ENCODE measurements around the gene ANKRD13C.
"Not testable (repeated sequence)": the region's sequence is repeated elsewhere in the genome, so short reads cannot be mapped to it uniquely, and the experiment has no call there.

ANKRD13C gene

DNA sequence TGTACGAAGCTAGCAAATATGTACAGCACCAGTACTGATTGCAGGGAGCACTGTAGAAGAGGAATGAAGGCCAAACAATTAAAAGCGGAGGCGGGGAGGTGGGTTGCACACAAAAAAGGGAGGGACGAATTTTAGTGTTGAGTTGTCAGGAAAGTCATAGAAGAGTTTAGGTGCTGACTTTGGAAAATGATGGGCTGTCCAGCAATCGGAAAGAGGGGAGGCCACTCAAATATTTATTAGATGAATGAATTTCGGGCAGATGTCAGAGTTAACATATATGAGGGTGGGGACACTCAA, 537 bp upstream of the ANKRD13C start:
- H3K23ac ChIP-seq (ENCODE audit: low read length), result no peak overlapping the region
- peak overlapping the region; percentile 7 for H2AK5ac ChIP-seq (ENCODE audit: low read length)
- WGBS (ENCODE audit: extremely low coverage, insufficient coverage, insufficient read length), result no CpG with 5 or more reads among the region's 6 CpGs
- H4K12ac ChIP-seq (ENCODE audit: low read depth, low read length), result peak overlapping the region; percentile 16
- H3K9me3 ChIP-seq (ENCODE audit: insufficient read depth, low read depth, low read length), result no peaks in the 10 kb centered on the region
- H2BK120ac ChIP-seq (ENCODE audit: insufficient read depth, low read length, poor library complexity), result peak overlapping the region; percentile 3
- H4K91ac ChIP-seq (ENCODE audit: low read depth, low read length), result peak overlapping the region; percentile 17
- peak overlapping the region; percentile 8 for H3K14ac ChIP-seq (ENCODE audit: low read length)
- no peak overlapping the region for H3K9ac ChIP-seq (ENCODE audit: low read length)
- H3K4me3 ChIP-seq (ENCODE audit: low read depth, low read length), result peak overlapping the region; percentile 99
- no peaks in the 10 kb centered on the region for H3K27me3 ChIP-seq (ENCODE audit: insufficient read depth, low read length)
- H3K4me2 ChIP-seq (ENCODE audit: low read length), result peak overlapping the region; percentile 98
- no peaks in the 10 kb centered on the region for H3K4me1 ChIP-seq (ENCODE audit: control insufficient read depth in 1 of 2, insufficient read depth in 2 of 2, low read length in 2 of 2)
- H3K27ac ChIP-seq (ENCODE audit: low read depth, low read length), result peak overlapping the region; percentile 50
- H3K4ac ChIP-seq (ENCODE audit: low read depth, low read length), result peak overlapping the region; percentile 0
- H2AFZ ChIP-seq (ENCODE audit: insufficient read depth, low read length, poor library complexity), result peak overlapping the region; percentile 13
- no peak overlapping the region for H2BK5ac ChIP-seq (ENCODE audit: low read depth, low read length, poor library complexity)
- peaks cover 3 to 6% of the 10 kb centered on the region in 2 experiments for H3K36me3 ChIP-seq (ENCODE audit: control insufficient read depth in 1 of 2, insufficient read depth in 2 of 2, low read length in 2 of 2)
- peaks cover 12% of the 10 kb centered on the region for H3K79me2 ChIP-seq (ENCODE audit: control insufficient read depth, insufficient read depth, low read length, poor library complexity)
- no peak overlapping the region for H2BK12ac ChIP-seq (ENCODE audit: low read length)
- no peak for DNase-seq
- H4K8ac ChIP-seq (ENCODE audit: low read depth, low read length), result peak overlapping the region; percentile 18
- H3K79me1 ChIP-seq (ENCODE audit: low read length), result peaks cover 12% of the 10 kb centered on the region
- H3K18ac ChIP-seq (ENCODE audit: low read length), result peak overlapping the region; percentile 8

DNA sequence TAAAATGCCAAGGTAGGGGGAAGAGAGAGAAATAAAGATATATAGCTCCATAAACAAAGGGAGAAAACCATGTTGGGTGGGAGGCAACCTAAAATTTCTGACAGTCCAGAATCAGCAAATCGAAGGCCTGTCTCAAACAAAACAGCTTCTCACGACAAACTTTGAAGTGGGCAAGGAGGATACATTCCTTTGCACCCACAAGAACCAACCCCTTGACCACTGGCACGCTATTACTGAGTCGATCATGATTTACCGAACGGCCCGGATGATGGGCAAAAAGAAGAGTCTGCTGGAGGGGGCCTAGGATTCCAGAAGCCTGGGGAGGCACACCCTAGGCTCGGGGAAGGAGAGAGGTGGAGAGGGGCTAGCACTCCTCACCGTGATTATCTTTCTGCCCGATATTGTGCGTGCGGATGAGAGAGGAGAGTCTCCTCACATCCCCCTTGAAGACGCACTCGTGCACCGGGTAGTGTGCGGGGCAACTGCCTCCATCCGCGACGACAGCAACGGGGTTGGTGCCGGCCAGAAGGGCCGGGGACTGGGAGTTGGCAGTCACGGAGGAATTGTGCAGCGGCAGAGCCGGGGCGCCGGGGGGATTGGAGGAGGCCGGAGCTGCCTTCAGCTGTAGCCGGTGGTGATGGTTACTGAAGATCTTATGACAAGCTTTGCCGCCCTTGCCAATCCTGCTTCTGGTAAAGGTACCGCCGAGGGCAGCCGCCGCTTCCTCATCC, 756 bp downstream of the ANKRD13C start:
- H2AFZ ChIP-seq (ENCODE audit: insufficient read depth, low read length, poor library complexity), result peak overlapping the region; percentile 71
- DNase-seq, result peak; percentile 14 to 30
- H4K91ac ChIP-seq (ENCODE audit: low read depth, low read length), result peak overlapping the region; percentile 76
- peak overlapping the region; percentile 98 for H3K4me2 ChIP-seq (ENCODE audit: low read length)
- peak overlapping the region; percentile 89 for H2AK5ac ChIP-seq (ENCODE audit: low read length)
- peak overlapping the region; percentile 98 for H4K8ac ChIP-seq (ENCODE audit: low read depth, low read length)
- H3K23ac ChIP-seq (ENCODE audit: low read length), result peak overlapping the region; percentile 30
- H3K9ac ChIP-seq (ENCODE audit: low read length), result peak overlapping the region; percentile 99
- peak overlapping the region; percentile 99 for H3K4me3 ChIP-seq (ENCODE audit: low read depth, low read length)
- peak overlapping the region; percentile 84 for H3K18ac ChIP-seq (ENCODE audit: low read length)
- H4K12ac ChIP-seq (ENCODE audit: low read depth, low read length), result peak overlapping the region; percentile 90
- H3K4ac ChIP-seq (ENCODE audit: low read depth, low read length), result peak overlapping the region; percentile 80
- H3K4me1 ChIP-seq (ENCODE audit: control insufficient read depth in 1 of 2, insufficient read depth in 2 of 2, low read length in 2 of 2), result no peaks in the 10 kb centered on the region
- WGBS (ENCODE audit: extremely low coverage, insufficient coverage, insufficient read length), result no CpG with 5 or more reads among the region's 34 CpGs
- H3K79me2 ChIP-seq (ENCODE audit: control insufficient read depth, insufficient read depth, low read length, poor library complexity), result peaks cover 12% of the 10 kb centered on the region
- H3K14ac ChIP-seq (ENCODE audit: low read length), result peak overlapping the region; percentile 92
- H3K27me3 ChIP-seq (ENCODE audit: insufficient read depth, low read length), result no peaks in the 10 kb centered on the region
- H3K79me1 ChIP-seq (ENCODE audit: low read length), result peaks cover 12% of the 10 kb centered on the region
- peak overlapping the region; percentile 82 for H2BK120ac ChIP-seq (ENCODE audit: insufficient read depth, low read length, poor library complexity)
- peak overlapping the region; percentile 36 for H2BK12ac ChIP-seq (ENCODE audit: low read length)
- peak overlapping the region; percentile 87 for H3K27ac ChIP-seq (ENCODE audit: low read depth, low read length)
- peak overlapping the region; percentile 68 for H2BK5ac ChIP-seq (ENCODE audit: low read depth, low read length, poor library complexity)
- H3K36me3 ChIP-seq (ENCODE audit: control insufficient read depth in 1 of 2, insufficient read depth in 2 of 2, low read length in 2 of 2), result peaks cover 3 to 6% of the 10 kb centered on the region in 2 experiments
- H3K9me3 ChIP-seq (ENCODE audit: insufficient read depth, low read depth, low read length), result no peaks in the 10 kb centered on the region

DNA sequence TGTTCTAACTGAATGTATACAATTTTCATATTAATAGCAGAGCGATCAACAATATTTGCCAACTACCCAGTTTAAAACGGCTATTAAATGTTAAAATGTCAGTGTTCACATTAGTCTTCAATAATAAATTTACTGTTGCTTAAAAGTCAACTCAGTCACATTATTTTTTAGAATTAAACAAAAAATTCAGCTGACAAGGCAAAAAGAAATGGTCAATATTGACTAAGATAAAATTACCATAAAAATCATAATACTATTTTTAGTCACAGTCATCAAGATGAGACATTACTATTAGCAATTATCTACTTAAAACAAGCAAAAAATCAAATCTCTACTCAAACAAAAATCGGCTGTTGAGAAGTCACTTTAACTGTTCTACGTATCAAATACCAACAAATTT, 1.5 kb downstream of the ANKRD13C start:
- Histone ChIP-seq H2BK12ac (ENCODE audit: low read length) (no peak overlapping the region), H3K27me3 (ENCODE audit: insufficient read depth, low read length) (no peaks in the 10 kb centered on the region), H3K27ac (ENCODE audit: low read depth, low read length) (no peak overlapping the region), H3K9me3 (ENCODE audit: insufficient read depth, low read depth, low read length) (no peaks in the 10 kb centered on the region), H3K79me1 (ENCODE audit: low read length) (peaks cover 12% of the 10 kb centered on the region), H4K8ac (ENCODE audit: low read depth, low read length) (no peak overlapping the region), H4K91ac (ENCODE audit: low read depth, low read length) (no peak overlapping the region), H3K79me2 (ENCODE audit: control insufficient read depth, insufficient read depth, low read length, poor library complexity) (peaks cover 12% of the 10 kb centered on the region), H3K18ac (ENCODE audit: low read length) (no peak overlapping the region), H2AFZ (ENCODE audit: insufficient read depth, low read length, poor library complexity) (no peak overlapping the region), H3K4me1 (ENCODE audit: control insufficient read depth in 1 of 2, insufficient read depth in 2 of 2, low read length in 2 of 2) (no peaks in the 10 kb centered on the region), H4K12ac (ENCODE audit: low read depth, low read length) (no peak overlapping the region), H3K14ac (ENCODE audit: low read length) (no peak overlapping the region), H3K4me2 (ENCODE audit: low read length) (peak overlapping the region; percentile 98), H3K9ac (ENCODE audit: low read length) (no peak overlapping the region), H3K23ac (ENCODE audit: low read length) (no peak overlapping the region), H3K4ac (ENCODE audit: low read depth, low read length) (no peak overlapping the region), H2AK5ac (ENCODE audit: low read length) (no peak overlapping the region), H3K36me3 (ENCODE audit: control insufficient read depth in 1 of 2, insufficient read depth in 2 of 2, low read length in 2 of 2) (peaks cover 3 to 6% of the 10 kb centered on the region in 2 experiments), H2BK120ac (ENCODE audit: insufficient read depth, low read length, poor library complexity) (no peak overlapping the region), H2BK5ac (ENCODE audit: low read depth, low read length, poor library complexity) (no peak overlapping the region), H3K4me3 (ENCODE audit: low read depth, low read length) (no peak overlapping the region)
- WGBS (ENCODE audit: extremely low coverage, insufficient coverage, insufficient read length), result no CpG with 5 or more reads among the region's 4 CpGs
- no peak for DNase-seq

DNA sequence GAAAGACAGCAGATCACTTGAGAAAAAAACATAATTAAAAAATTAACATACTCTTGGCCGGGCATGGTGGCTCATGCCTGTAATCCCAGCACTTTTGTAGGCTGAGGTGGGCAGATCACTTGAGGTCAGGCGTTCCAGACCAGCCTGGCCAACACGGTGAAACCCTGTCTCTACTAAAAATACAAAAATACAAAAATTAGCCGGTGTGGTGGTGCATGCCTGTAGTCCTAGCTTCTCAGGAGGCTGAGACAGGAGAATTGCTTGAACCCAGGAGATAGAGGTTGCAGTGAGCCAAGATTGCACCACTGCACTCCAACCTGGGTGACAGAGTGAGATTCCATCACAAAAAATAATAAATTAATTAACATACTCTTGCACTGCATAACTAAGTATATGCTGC, 4.7 kb downstream of the ANKRD13C start:
- DNase-seq; H3K27ac ChIP-seq (ENCODE audit: low read depth, low read length); H2BK5ac ChIP-seq (ENCODE audit: low read depth, low read length, poor library complexity); H3K9ac ChIP-seq (ENCODE audit: low read length); H3K4me1 ChIP-seq (ENCODE audit: control insufficient read depth in 1 of 2, insufficient read depth in 2 of 2, low read length in 2 of 2); H3K4me2 ChIP-seq (ENCODE audit: low read length); H4K12ac ChIP-seq (ENCODE audit: low read depth, low read length); H4K91ac ChIP-seq (ENCODE audit: low read depth, low read length); H2BK12ac ChIP-seq (ENCODE audit: low read length); H3K14ac ChIP-seq (ENCODE audit: low read length); H2AFZ ChIP-seq (ENCODE audit: insufficient read depth, low read length, poor library complexity); H3K4ac ChIP-seq (ENCODE audit: low read depth, low read length); H3K23ac ChIP-seq (ENCODE audit: low read length); H3K27me3 ChIP-seq (ENCODE audit: insufficient read depth, low read length); H2AK5ac ChIP-seq (ENCODE audit: low read length); H3K36me3 ChIP-seq (ENCODE audit: control insufficient read depth in 1 of 2, insufficient read depth in 2 of 2, low read length in 2 of 2); H3K18ac ChIP-seq (ENCODE audit: low read length); H2BK120ac ChIP-seq (ENCODE audit: insufficient read depth, low read length, poor library complexity); H3K4me3 ChIP-seq (ENCODE audit: low read depth, low read length); H3K79me1 ChIP-seq (ENCODE audit: low read length); H4K8ac ChIP-seq (ENCODE audit: low read depth, low read length); H3K9me3 ChIP-seq (ENCODE audit: insufficient read depth, low read depth, low read length): not testable (repeated sequence)
- H3K79me2 ChIP-seq (ENCODE audit: control insufficient read depth, insufficient read depth, low read length, poor library complexity), result peaks cover 12% of the 10 kb centered on the region
- no CpG with 5 or more reads among the region's 4 CpGs for WGBS (ENCODE audit: extremely low coverage, insufficient coverage, insufficient read length)

Data from trophoblast cell (in vitro differentiated cells and primary cell).